Mesothelial cell of epicardium (in vitro differentiated cells): Measurements from ENCODE around the gene CCL22. TPM values are rescaled to one million over a fixed set of nuclear protein-coding genes. Genes with fewer than 3 reads are reported as not detected.
A peak's percentile ranks its signal among the peaks of the same experiment; 100 is the strongest.

Experiments
- DNase-seq, 2 experiments: peaks; one replicate each; pipeline ENCODE4 v3.0.0; 2021; ENCODE audit warnings: low spot score in 2 of 2; ENCODE audit not compliant: unreplicated experiment in 2 of 2
- H3K27ac Mint-ChIP-seq: 2 replicates; pipeline ENCODE4 v1.8.0; 2021; ENCODE audit warnings: mixed read lengths
- H3K27me3 Mint-ChIP-seq: 2 replicates; pipeline ENCODE4 v1.8.0; 2021; ENCODE audit warnings: low read depth, mixed read lengths
- H3K36me3 Mint-ChIP-seq: 2 replicates; pipeline ENCODE4 v1.8.0; 2021; ENCODE audit warnings: mixed read lengths
- H3K4me1 Mint-ChIP-seq: 2 replicates; pipeline ENCODE4 v1.8.0; 2021; ENCODE audit warnings: mixed read lengths
- H3K4me3 Mint-ChIP-seq: 2 replicates; pipeline ENCODE4 v1.8.0; 2021; ENCODE audit warnings: mild to moderate bottlenecking, moderate library complexity, mixed read lengths
- H3K9me3 Mint-ChIP-seq: 2 replicates; pipeline ENCODE4 v1.8.0; 2021; ENCODE audit warnings: mixed read lengths
- total RNA-seq: library from RNA; stranded (reverse); gene quantifications from 3 replicates; pipeline ENCODE4 v1.2.1, GENCODE V29; 2021
- TF ChIP-seq, protein P1 (sequence below): fragments of 200-600 bp; sonication (generic); IDR thresholded peaks from one replicate; pipeline ENCODE4 v1.5.0; 2021; ENCODE audit warnings: antibody characterized with exemption; ENCODE audit not compliant: unreplicated experiment

CCL22 gene
- total RNA-seq, 1 donor from 2014 or later, result not detected

DNA sequence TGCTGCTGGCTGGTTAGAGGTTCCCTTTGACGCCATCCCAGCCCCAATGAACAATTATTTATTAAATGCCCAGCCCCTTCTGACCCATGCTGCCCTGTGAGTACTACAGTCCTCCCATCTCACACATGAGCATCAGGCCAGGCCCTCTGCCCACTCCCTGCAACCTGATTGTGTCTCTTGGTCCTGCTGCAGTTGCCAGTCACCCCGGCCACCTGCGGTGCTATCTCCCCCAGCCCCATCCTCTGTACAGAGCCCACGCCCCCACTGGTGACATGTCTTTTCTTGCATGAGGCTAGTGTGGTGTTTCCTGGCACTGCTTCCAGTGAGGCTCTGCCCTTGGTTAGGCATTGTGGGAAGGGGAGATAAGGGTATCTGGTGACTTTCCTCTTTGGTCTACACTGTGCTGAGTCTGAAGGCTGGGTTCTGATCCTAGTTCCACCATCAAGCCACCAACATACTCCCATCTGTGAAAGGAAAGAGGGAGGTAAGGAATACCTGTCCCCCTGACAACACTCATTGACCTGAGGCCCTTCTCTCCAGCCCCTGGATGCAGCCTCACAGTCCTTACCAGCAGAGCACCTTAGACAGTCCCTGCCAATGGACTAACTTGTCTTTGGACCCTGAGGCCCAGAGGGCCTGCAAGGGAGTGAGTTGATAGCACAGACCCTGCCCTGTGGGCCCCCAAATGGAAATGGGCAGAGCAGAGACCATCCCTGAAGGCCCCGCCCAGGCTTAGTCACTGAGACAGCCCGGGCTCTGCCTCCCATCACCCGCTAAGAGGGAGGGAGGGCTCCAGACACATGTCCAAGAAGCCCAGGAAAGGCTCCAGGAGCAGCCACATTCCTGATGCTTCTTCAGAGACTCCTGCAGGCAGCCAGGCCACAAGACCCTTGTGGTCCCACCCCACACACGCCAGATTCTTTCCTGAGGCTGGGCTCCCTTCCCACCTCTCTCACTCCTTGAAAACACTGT, 25.0 kb downstream of the CCL22 start:
- H3K27me3 Mint-ChIP-seq, result no peaks in the 10 kb centered on the region
- no peak for DNase-seq
- TF ChIP-seq, protein P1, sequence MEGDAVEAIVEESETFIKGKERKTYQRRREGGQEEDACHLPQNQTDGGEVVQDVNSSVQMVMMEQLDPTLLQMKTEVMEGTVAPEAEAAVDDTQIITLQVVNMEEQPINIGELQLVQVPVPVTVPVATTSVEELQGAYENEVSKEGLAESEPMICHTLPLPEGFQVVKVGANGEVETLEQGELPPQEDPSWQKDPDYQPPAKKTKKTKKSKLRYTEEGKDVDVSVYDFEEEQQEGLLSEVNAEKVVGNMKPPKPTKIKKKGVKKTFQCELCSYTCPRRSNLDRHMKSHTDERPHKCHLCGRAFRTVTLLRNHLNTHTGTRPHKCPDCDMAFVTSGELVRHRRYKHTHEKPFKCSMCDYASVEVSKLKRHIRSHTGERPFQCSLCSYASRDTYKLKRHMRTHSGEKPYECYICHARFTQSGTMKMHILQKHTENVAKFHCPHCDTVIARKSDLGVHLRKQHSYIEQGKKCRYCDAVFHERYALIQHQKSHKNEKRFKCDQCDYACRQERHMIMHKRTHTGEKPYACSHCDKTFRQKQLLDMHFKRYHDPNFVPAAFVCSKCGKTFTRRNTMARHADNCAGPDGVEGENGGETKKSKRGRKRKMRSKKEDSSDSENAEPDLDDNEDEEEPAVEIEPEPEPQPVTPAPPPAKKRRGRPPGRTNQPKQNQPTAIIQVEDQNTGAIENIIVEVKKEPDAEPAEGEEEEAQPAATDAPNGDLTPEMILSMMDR, result no peak
- peak overlapping the region; percentile 45 for H3K27ac Mint-ChIP-seq
- H3K4me3 Mint-ChIP-seq, result no peak overlapping the region
- H3K4me1 Mint-ChIP-seq, result peaks cover 12% of the 10 kb centered on the region
- H3K9me3 Mint-ChIP-seq, result no peaks in the 10 kb centered on the region
- H3K36me3 Mint-ChIP-seq, result no peaks in the 10 kb centered on the region

DNA sequence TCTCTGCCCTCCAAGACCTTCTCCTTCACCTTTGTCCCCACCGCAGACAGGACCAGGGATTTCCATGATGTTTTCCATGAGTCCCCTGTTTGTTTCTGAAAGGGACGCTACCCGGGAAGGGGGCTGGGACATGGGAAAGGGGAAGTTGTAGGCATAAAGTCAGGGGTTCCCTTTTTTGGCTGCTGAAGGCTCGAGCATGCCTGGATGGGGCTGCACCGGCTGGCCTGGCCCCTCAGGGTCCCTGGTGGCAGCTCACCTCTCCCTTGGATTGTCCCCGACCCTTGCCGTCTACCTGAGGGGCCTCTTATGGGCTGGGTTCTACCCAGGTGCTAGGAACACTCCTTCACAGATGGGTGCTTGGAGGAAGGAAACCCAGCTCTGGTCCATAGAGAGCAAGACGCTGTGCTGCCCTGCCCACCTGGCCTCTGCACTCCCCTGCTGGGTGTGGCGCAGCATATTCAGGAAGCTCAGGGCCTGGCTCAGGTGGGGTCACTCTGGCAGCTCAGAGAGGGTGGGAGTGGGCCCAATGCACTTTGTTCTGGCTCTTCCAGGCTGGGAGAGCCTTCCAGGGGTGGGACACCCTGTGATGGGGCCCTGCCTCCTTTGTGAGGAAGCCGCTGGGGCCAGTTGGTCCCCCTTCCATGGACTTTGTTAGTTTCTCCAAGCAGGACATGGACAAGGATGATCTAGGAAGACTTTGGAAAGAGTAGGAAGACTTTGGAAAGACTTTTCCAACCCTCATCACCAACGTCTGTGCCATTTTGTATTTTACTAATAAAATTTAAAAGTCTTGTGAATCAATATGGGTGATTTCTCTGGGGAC, 25.9 kb downstream of the CCL22 start:
- Mint-ChIP-seq H3K4me3 (no peak overlapping the region), H3K27me3 (no peaks in the 10 kb centered on the region), H3K9me3 (no peaks in the 10 kb centered on the region), H3K36me3 (no peaks in the 10 kb centered on the region), H3K4me1 (peaks cover 15% of the 10 kb centered on the region), H3K27ac (peak overlapping the region; percentile 45)
- DNase-seq, result no peak
- TF ChIP-seq, protein P1, result no peak

DNA sequence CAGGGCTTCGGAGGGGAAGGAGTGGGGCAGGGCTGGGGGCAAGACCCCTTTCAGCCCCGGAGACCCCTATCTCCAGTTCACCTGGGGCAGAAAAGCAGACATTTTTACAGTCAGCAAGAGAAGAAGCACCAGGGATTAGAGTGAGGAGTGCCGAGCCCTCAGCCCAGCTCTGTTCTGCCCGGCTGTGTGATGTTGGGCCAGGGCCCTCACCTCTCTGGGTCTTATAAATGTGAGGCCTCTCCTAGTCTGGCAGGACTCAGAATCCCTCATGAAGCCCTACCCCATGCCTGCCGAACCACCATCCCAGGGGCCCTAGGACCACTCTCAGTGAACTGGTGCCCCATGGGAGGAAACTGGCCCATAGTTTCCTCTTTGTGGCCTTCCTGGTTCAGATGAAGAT, 26.5 kb downstream of the CCL22 start:
- TF ChIP-seq, protein P1, result no peak
- Mint-ChIP-seq H3K36me3 (no peaks in the 10 kb centered on the region), H3K4me1 (peaks cover 16% of the 10 kb centered on the region), H3K27me3 (peaks cover under 1% of the 10 kb centered on the region), H3K27ac (no peak overlapping the region), H3K4me3 (no peak overlapping the region), H3K9me3 (no peaks in the 10 kb centered on the region)
- DNase-seq, result no peak

DNA sequence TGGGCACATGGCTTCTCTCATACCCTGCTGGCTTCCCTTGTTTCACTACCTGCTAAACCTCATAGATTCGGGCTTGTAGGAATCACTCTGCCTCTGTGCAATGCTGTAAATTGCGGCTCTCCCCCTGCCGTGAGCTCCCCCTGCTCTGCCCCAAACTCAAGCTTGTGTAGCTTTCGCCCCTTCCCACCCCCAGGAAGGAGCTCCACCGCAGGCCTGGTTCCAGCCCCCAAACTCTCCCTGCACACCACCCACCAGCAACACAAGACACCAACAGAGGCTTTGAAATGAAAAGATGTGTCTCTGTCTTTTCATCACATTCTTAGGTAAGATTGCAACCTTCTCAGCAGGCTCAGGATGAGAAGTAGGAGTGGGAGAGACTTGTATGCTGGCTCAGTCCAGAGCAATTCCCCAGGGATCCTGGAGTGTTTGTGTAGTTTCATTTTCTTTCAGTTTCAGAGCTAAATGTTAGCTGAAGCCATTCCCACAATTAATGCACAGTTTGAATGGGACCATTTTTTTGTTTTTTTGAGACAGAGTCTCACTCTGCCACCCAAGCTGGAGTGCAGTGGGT, 27.9 kb downstream of the CCL22 start:
- no peak for DNase-seq
- Mint-ChIP-seq H3K27me3 (peaks cover 4% of the 10 kb centered on the region), H3K4me1 (peaks cover 16% of the 10 kb centered on the region), H3K36me3 (no peaks in the 10 kb centered on the region), H3K9me3 (peaks cover 3% of the 10 kb centered on the region), H3K4me3 (no peak overlapping the region), H3K27ac (peak overlapping the region; percentile 13)
- TF ChIP-seq, protein P1, result no peak

DNA sequence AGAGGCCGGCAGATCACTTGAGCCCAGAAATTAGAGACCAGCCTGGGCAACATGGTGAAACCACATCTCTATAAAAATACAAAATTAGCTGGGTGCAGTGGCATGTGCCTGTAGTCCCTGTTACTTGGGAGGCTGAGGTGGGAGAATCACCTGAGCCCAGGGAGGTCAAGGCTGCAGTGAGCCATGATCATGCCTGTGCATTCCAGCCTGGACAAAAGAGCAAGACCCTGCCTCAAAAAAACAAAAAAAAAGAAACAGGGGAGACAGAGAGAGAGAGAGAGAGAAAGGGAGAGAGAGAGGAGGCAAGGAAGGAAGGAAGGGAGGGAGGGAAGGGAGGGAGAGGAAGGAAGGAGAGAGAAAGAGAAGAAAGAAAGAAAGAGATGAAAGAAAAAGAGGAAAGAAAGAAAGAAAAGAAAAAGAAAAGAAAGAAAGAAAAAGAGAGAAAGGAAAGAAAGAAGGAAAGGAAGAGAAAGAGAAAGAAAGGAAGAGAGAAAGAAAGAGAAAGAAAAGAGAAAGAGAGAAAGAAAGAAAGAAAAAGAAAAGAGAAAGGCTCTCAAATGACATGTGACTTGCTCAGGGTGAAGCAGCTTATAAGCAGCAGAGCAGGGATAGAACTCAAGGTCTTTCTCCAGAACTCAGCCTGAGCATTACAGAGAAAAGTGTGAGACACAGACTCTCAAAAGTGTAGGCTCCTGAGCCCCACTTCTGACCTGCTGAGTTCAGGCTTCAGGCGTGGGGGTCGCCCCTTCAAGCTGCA, 29.2 kb downstream of the CCL22 start:
- no peaks in the 10 kb centered on the region for H3K36me3 Mint-ChIP-seq
- peaks cover 3% of the 10 kb centered on the region for H3K9me3 Mint-ChIP-seq
- no peak overlapping the region for H3K27ac Mint-ChIP-seq
- no peak for DNase-seq
- H3K4me3 Mint-ChIP-seq, result no peak overlapping the region
- peaks cover 7% of the 10 kb centered on the region for H3K27me3 Mint-ChIP-seq
- TF ChIP-seq, protein P1, result no peak
- H3K4me1 Mint-ChIP-seq, result peaks cover 16% of the 10 kb centered on the region
